ENCODE results near the gene PHACTR1. TPM values are rescaled to one million over a fixed set of nuclear protein-coding genes. Genes with fewer than 3 reads are reported as not detected.

PHACTR1 gene
- total RNA-seq, 2 donors from 2014 or later = 1.3 to 4.3 TPM

DNA sequence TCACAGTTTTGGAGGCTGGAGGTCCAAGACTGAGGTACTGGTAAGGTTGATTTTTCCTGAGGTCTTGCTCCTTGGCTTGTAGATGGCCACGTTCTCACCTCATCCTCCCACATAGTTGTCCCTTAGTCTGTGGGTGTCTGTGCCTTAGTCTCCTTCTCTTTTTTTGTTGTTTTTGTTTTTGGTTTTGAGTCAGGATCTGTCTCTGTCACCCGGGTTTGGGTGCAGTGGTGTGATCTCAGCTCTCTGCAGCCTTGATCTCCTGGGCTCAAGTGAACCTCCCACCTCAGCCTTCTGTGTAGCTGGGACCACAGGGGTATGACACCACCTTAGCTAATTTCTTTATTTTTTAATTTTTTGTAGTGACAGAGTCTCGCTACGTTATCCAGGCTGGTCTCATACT, 245.2 kb downstream of the PHACTR1 start:
- Histone ChIP-seq H3K4me3 (no peak overlapping the region), H3K27ac (no peak overlapping the region), H3K9me3 (no peaks in the 10 kb centered on the region), H3K36me3 (no peaks in the 10 kb centered on the region), H3K4me1 (replicated peaks) (no peaks in the 10 kb centered on the region), H3K27me3 (replicated peaks; ENCODE audit: insufficient read depth) (no peaks in the 10 kb centered on the region)
- no peak for DNase-seq (ENCODE audit: low spot score)
- WGBS = 80% methylated on average over 4 of the region's 4 CpGs
- TF ChIP-seq, protein P1, sequence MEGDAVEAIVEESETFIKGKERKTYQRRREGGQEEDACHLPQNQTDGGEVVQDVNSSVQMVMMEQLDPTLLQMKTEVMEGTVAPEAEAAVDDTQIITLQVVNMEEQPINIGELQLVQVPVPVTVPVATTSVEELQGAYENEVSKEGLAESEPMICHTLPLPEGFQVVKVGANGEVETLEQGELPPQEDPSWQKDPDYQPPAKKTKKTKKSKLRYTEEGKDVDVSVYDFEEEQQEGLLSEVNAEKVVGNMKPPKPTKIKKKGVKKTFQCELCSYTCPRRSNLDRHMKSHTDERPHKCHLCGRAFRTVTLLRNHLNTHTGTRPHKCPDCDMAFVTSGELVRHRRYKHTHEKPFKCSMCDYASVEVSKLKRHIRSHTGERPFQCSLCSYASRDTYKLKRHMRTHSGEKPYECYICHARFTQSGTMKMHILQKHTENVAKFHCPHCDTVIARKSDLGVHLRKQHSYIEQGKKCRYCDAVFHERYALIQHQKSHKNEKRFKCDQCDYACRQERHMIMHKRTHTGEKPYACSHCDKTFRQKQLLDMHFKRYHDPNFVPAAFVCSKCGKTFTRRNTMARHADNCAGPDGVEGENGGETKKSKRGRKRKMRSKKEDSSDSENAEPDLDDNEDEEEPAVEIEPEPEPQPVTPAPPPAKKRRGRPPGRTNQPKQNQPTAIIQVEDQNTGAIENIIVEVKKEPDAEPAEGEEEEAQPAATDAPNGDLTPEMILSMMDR (IDR thresholded peaks at IDR 0.05) = no peak
- TF ChIP-seq POLR2A (IDR thresholded peaks at IDR 0.05) (no peak), POLR2AphosphoS5 (IDR thresholded peaks at IDR 0.05) (no peak)
- intact Hi-C loops (cut with DNase I) = no loop called here

DNA sequence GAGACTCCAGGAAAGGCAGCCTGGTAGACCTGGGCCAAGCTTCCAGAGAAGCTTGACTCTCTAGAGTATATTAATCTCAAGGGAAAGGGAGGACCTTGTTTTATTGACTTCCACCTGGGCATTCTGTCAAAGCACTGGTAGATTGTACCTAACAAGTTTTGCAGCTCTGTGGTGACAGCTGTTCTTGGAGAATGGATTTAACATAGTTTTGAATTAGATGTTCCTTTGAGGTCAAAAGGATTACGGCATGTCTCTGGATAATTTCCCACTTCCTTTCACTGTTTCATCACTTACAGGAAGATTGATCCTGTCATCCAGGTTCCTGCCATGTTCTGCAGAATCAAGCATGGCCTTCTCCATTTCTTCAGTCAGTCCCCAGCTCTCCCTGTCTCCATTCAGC, 246.0 kb downstream of the PHACTR1 start:
- Histone ChIP-seq H3K27ac (no peak overlapping the region), H3K4me1 (replicated peaks) (no peaks in the 10 kb centered on the region), H3K9me3 (no peaks in the 10 kb centered on the region), H3K27me3 (replicated peaks; ENCODE audit: insufficient read depth) (no peaks in the 10 kb centered on the region), H3K36me3 (no peaks in the 10 kb centered on the region), H3K4me3 (no peak overlapping the region)
- TF ChIP-seq POLR2AphosphoS5 (IDR thresholded peaks at IDR 0.05) (peak; percentile 52), POLR2A (IDR thresholded peaks at IDR 0.05) (no peak)
- TF ChIP-seq, protein P1 (IDR thresholded peaks at IDR 0.05) = no peak
- intact Hi-C loops (cut with DNase I) = no loop called here
- peak; percentile 37 for DNase-seq (ENCODE audit: low spot score)
- WGBS = 48% methylated on average over 1 of the region's 1 CpG

DNA sequence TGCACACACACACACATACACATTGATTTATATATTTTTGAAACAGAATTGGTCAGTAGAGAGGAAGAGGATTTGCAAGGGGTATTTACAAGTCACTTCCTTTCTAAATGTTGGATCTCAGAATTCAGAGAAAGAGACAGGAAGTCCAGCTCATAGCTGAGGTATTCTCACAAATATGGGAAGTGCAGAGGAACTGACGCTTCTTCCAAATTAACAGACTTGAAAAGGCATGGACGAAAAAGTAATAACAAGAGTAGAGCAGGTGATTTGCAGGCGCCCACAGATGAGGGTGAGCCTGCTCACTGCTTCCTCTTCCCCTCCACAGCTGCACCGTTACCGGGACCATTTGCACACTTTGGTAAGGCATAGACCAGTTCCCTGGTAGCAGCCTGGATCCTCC, 246.4 kb downstream of the PHACTR1 start:
- no peak overlapping the region for H3K27ac ChIP-seq

DNA sequence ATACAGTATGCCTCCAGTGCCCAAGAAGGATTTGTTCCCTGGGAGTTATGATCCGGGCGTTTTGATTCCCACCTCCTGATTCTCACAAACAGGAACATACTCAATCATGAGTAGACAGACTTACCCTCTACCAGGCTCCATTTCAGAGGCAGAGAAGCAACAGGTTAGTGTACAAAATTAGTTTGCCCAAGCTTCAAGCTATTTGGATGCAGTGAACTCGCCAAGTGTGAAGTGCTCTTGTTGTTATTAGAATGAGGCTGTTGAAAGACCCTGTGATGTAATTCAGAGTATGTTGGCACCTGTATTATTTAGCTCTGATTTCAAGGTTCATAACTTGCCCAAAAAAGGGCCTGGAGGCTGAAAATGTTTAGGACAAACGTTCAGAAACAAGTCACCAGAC, 247.0 kb downstream of the PHACTR1 start:
- H3K4me1 ChIP-seq (replicated peaks) = no peaks in the 10 kb centered on the region
- intact Hi-C loops (cut with DNase I) = no loop called here
- no peak overlapping the region for H3K27ac ChIP-seq
- H3K36me3 ChIP-seq = no peaks in the 10 kb centered on the region
- TF ChIP-seq POLR2AphosphoS5 (IDR thresholded peaks at IDR 0.05) = no peak
- TF ChIP-seq POLR2A (IDR thresholded peaks at IDR 0.05) = no peak
- TF ChIP-seq, protein P1 (IDR thresholded peaks at IDR 0.05) = no peak
- H3K4me3 ChIP-seq = no peak overlapping the region
- no peak for DNase-seq (ENCODE audit: low spot score)
- no peaks in the 10 kb centered on the region for H3K9me3 ChIP-seq
- WGBS = 53% methylated on average over 4 of the region's 4 CpGs
- H3K27me3 ChIP-seq (replicated peaks; ENCODE audit: insufficient read depth) = no peaks in the 10 kb centered on the region

More for the DNA sequence above, 246.4 kb downstream of the PHACTR1 start:
- TF ChIP-seq POLR2AphosphoS5 (IDR thresholded peaks at IDR 0.05) (no peak), POLR2A (IDR thresholded peaks at IDR 0.05) (no peak)
- TF ChIP-seq, protein P1 (IDR thresholded peaks at IDR 0.05) = no peak
- Histone ChIP-seq H3K4me3 (no peak overlapping the region), H3K9me3 (no peaks in the 10 kb centered on the region), H3K36me3 (no peaks in the 10 kb centered on the region), H3K4me1 (replicated peaks) (no peaks in the 10 kb centered on the region), H3K27me3 (replicated peaks; ENCODE audit: insufficient read depth) (no peaks in the 10 kb centered on the region)
- WGBS = 78% methylated on average over 5 of the region's 5 CpGs
- intact Hi-C loops (cut with DNase I) = no loop called here
- DNase-seq (ENCODE audit: low spot score) = no peak

DNA sequence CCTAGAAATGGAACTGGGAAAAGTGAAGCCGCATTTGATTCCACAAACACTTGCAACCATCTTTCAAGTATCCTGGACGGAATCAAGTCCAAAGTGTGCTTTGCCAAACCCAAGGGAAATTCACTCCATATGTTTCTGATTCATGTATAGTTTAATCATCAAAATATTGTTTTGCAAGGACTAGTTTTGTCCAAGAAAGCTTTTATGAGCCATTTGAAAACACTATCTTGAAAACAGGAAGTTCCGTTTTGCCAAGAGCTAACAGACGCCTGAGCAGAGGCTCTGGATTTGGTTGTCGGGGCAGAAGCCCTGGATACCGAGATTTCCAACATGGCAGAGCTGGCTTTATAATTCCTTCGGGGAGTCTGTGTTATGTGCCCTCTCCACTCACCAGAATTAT, 251.1 kb downstream of the PHACTR1 start:
- WGBS = 71% methylated on average over 7 of the region's 7 CpGs
- H3K9me3 ChIP-seq = no peaks in the 10 kb centered on the region
- H3K4me1 ChIP-seq (replicated peaks) = no peaks in the 10 kb centered on the region
- no peak overlapping the region for H3K27ac ChIP-seq
- H3K27me3 ChIP-seq (replicated peaks; ENCODE audit: insufficient read depth) = no peaks in the 10 kb centered on the region
- intact Hi-C loops (cut with DNase I) = no loop called here
- DNase-seq (ENCODE audit: low spot score) = no peak
- TF ChIP-seq, protein P1 (IDR thresholded peaks at IDR 0.05) = no peak
- TF ChIP-seq POLR2A (IDR thresholded peaks at IDR 0.05) (no peak), POLR2AphosphoS5 (IDR thresholded peaks at IDR 0.05) (no peak)
- H3K36me3 ChIP-seq = no peaks in the 10 kb centered on the region
- no peak overlapping the region for H3K4me3 ChIP-seq

Data from prostate gland (tissue), 2 donors.